Measurements from ENCODE around the gene SHB.

GRCh38 chr9:38046661-38047300 is 22.2 kb downstream of the SHB start:
- TF ChIP-seq CTCF (conservative IDR thresholded peaks at IDR 0.05) (no peak), EZH2 (IDR thresholded peaks at IDR 0.05; ENCODE audit: low read depth) (no peak)
